Muscle of back (tissue), 11 donors: ENCODE data around the gene OR10H5. TPM values are rescaled to one million over a fixed set of nuclear protein-coding genes. Genes with fewer than 3 reads are reported as not detected.
"Not testable (repeated sequence)": the region's sequence is repeated elsewhere in the genome, so short reads cannot be mapped to it uniquely, and the experiment has no call there.

Experiments
- DNase-seq, 3 donors: peaks; one replicate each; pipeline versions ENCODE4 v3.0.0 to v3.0.0-alpha.2; 2013
- polyA plus RNA-seq, 10 donors: library from polyadenylated mRNA; unstranded; fragments of 120-200 nt; gene quantifications; one replicate each; pipeline ENCODE4 v1.2.1, GENCODE V29; 2013; ENCODE audit not compliant: insufficient read length in 10 of 10

The OR10H5 gene
- polyA plus RNA-seq, 10 donors, result 0.03 to 0.09 (median 0.04) TPM; not detected in 3

DNA sequence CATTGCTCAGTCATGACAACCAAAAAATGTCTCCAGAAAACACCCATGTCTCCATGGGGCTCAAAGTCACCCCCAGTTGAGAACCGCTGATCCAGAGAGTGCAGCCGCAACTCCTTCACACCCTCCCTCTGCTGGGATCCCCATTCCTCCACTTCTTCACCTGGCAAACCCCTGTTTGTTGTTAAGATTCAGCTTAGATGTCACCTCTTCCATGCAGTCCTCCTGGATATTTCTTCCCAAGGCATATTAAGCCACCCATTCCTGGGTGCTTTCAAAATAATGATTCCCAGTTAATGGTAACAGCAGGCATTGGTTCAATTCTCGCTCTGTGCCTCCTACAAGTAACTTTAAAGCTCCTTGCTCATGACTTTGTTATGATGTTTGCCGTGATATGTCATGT, 24.0 kb downstream of the OR10H5 start:
- DNase-seq, result no peak

DNA sequence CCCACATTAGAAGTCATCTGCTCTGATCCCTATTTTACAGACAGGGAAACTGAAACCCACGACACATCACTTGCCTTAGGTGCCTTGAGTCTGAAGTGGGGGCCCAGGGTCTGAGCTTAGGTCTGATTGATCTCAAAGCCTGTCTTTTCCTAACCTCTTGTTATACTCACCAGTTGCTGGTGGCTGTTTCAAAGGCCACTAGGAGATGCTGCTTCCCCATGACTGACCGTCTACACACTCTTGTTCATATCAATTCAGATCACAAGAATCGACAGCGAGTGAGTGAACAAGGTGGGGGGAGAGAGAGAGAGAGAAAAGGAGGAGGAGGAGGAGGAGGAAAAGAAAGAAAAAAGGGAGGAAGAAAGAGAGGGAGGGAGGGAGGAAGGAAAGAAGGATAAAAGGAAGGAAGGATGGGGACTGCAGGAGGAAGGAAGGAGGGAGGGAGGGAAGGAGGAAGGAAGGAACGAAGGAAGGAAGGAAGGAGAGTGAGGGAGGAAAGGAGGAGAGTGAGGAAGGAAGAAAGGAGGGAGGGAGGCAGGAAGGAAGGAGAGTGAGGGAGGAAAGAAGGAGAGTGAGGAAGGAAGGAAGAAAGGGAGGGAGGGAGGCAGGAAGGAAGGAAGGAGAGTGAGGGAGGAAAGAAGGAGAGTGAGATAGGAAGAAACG, 24.7 kb downstream of the OR10H5 start:
- peak in 1 of 3 donors; percentile 9 for DNase-seq

DNA sequence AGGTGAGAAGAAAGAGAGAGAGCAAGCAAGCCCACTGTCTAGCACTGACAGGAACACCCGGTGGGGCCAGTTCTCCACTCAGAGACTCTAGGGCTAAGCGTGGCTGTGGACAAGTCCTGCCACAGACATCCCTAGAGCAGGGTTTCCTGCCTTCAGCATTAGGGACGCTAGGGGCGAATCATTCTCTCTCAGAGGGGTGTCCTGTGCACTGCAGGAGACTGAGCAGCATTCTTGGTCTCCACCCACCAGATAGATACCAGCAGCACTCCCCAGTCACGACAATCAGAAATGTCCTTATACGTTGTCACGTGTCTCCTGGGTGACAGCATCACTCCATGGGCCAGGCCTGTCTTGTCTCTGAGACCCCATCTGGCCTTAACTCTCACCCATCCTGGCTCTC, 26.5 kb downstream of the OR10H5 start:
- no peak for DNase-seq

DNA sequence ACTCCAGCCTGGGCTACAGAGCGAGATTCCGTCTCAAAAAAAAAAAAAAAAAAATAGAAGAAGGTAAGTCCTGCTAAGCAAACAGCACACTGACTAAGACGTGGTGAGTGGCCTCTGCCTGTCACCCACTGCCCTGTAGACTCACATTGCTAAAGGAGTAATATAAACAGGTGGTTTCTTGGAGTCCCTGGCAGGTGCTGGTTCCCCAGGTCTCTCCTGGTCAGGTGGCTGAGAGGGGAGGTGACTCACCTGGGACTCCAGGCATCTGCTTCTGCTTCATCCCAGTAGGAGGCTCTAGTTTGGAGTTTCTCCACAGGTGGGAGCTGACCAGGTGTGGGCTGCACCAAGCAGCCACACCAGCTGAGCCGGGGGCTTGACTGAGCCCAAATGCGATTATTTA, 27.8 kb downstream of the OR10H5 start, which contains the start of gene OR10H1:
Gene OR10H1 (minus strand): TSS at position 359 of the 400 bp plus-strand sequence. CDS start 7,627 bp downstream, outside the sequence.
- no peak for DNase-seq

DNA sequence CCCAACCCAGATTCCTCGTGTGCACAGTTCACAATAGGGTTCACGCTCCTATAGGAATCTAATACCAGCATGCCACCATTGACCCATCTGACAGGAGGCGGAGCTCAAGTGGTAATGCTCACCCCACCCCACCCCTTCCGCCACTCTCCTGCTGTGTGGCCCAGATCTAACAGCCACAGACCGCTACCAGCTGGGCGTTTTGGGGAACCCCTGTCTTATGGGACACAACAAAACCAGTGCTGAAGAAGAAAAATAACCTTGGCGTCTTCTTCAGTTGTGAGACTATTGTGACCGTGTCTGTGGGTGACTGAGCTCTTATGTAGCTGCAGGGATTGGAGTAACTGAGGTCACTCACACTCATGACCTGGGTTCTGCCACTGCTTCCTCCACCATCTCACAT, 33.2 kb downstream of the OR10H5 start:
- no peak for DNase-seq

DNA sequence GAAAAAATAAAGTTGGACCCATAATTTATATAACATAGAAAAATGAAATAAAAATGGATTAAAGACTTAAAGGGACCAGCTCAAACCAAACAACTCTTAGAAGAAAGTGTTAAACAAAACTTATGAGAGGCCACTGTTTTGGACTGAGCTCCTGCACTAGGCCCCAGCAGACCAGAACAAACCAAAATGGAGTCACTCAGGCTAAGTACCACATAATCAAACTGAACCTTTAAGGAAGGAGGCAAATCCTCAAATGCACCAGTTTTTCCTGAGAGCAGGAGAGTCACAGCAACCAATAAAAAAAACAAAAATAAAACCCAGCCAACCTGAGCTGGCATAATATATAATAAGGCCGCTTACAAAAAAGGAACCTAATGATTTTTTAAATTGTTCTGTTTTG, 38.3 kb downstream of the OR10H5 start:
- DNase-seq, result no peak

DNA sequence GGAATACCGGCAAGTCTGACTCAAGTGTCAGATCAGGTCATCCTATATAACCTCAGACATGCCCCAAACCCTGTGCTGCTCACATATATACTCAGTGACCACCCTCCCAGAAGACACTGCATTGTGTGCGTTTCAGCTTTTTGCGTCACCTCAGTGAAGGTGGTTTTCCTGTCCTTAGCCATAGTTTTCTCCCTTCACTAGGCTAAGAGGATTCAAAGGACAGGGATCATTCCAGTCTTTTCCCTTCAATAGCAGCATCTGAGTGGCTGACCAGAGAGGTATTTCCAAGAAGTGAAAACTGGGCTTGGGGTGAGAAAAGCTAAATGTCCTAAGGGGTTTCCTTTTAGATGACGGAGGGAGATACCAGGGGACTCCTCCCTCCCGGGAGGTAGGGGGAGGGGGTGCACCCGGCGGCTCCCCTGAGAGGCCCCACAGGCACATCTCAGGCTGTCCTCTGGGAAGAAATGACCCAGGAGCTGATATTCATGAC, 40.7 kb downstream of the OR10H5 start:
- no peak for DNase-seq

DNA sequence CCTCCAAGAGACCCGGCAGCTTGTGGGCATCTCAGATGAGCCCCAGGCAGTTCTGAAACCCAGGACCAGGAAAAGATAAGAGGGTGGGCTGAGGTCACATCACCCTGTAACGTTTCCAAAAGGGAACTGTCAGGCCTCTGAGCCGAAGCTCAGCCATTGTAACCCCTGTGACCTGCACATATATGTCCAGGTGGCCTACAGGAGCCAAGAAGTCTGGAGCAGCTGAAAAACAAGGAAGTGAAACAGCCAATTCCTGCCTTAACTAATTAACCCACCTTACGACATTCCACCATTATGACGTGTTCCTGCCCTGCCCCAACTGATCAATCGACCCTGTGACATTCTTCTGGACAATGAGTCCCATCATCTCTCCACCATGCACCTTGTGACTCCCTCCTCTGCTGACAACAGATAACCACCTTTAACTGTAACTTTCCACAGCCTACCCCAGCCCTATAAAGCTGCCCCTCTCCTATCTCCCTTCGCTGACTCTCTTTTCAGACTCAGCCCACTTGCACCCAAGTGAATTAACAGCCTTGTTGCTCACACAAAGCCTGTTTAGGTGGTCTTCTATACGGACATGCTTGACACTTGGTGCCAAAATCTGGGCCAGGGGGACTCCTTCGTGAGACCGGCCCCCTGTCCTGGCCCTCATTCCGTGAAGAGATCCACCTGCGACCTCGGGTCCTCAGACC, 41.3 kb downstream of the OR10H5 start:
- DNase-seq, result not testable (repeated sequence)

DNA sequence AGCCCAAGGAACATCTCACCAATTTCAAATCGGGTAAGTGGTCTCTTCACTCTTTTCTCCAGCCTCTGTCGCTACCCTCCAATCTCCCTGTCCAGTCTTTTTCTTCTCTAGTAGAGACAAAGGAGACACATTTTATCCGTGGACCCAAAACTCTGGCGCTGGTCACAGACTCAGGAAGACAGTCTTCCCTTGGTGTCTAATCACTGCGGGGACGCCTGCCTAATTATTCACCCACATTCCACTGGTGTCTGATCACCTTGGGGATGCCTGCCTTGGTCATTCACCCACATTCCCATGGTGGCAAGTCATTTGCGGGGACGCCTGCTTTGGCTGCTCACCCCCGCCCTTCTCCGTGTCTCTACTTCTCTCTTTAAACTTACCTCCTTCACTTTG, 41.8 kb downstream of the OR10H5 start:
- no peak for DNase-seq

DNA sequence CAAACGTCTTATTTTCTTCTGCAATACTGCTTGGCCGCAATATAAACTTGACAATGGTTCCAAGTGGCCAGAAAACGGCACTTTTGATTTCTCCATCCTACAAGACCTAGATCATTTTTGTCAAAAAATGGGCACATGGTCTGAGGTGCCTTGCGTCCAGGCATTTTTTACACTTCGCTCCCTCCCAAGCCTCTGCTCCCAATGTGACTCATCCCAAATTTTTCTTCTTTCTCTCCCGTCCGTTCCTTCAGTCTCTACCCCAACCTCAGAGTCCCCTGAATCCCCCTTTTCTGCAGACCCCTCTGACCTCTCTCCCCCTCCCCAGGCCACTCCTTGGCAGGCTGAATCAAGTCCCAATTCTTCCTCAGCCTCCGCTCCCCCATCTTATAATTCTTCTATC, 42.3 kb downstream of the OR10H5 start:
- DNase-seq, result no peak

DNA sequence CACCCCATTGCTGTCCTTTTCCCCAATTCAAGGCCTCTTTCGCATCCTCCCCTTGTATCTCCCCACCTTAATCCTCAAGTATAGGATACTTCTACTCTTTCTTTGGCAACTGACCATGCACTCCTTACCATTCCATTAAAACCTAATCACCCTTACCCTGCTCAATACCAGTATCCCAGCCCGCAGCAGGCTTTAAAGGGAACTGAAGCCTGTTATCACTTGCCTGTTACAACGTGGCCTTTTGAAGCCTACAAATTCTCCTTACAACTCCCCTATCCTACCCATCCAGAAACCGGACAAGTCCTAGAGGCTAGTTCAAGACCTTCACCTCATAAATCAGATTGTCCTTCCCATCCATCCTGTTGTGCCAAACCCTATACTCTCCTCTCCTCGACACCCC, 44.2 kb downstream of the OR10H5 start:
- DNase-seq, result no peak

DNA sequence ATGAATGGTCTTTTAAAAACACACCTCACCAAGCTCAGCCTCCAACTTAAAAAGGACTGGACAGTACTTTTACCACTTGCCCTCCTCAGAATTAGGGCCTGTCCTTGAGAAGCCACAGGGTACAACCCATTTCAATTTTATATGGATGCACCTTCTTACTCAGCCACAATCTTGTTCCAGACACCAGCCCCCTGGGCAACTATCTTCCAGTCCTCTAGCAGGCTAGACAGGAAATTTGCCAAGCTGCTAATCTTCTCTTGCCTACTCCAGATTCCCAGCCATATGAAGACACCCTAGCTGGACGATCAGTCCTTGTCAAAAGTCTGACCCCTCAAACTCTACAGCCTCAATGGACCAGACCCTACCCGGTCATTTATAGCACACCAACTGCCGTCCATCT, 46.8 kb downstream of the OR10H5 start:
- not testable (repeated sequence) for DNase-seq

DNA sequence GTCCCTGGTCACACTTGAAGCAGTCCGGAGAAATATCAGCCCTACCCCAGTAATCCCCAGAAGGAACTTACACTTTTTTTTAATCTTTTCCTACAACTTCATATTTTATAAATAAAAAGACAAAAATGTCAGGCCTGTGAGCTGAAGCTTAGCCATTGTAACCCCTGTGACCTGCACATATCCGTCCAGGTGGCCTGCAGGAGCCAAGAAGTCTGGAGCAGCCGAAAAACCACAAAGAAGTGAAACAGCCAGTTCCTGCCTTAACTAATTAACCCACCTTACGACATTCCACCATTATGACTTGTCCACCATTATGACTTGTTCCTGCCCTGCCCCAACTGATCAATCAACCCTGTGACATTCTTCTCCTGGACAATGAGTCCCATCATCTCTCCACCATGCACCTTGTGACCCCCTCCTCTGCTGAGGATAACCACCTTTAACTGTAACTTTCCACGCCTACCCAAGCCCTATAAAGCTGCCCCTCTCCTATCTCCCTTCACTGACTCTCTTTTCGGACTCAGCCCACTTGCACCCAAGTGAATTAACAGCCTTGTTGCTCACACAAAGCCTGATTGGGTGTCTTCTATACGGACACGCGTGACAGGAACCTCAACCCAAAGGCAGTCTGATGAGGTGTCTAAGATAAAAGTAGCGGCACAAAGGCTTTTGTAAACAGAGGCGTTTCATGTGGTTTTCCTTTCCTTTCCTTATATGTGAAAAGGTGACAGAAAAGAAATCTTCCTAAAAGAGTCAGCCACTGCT, 48.3 kb downstream of the OR10H5 start:
- DNase-seq, result not testable (repeated sequence)

DNA sequence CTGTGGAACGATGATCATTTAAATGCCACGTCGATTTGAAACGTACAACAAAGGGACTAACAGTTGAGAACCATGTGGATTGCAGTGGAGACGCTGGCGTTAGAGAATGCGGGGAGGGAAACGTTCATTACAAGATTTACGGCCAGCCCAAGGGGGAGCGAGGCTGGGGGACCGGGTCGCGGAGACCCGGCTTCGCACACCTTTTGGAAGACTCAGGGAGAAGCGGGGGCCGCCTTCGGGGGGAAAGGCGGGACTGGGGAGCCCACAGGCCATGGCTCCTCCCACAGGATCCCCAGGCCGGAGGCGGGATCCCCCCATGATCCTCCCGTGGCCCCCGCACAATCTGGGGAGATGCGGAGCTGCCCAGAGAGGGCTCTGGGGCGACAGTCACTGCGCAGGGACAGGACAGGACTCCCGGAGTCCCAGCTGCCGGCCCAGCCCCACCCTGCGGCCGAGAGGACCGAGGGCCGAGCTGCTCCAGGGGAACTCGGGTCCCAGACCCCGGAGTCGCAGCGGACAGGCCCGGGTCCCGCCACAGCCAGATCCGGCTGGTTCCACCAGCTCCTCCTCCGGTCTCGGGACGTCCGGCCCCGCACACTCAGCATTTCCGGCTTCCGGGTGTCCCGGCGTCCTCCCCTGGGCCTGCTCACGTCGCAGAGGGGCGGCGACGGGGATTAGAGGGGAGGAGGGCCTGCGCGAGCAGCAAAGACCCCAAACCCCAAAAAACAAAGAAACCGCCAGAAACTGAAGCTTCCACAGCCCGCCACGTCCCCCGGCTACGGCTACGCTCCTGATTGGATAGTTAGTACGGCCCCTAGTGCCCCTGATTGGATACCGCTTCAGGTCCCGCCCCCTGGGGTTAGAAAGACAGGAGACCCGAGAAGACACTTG, 49.1 kb downstream of the OR10H5 start:
- peak; percentile 99 for DNase-seq

DNA sequence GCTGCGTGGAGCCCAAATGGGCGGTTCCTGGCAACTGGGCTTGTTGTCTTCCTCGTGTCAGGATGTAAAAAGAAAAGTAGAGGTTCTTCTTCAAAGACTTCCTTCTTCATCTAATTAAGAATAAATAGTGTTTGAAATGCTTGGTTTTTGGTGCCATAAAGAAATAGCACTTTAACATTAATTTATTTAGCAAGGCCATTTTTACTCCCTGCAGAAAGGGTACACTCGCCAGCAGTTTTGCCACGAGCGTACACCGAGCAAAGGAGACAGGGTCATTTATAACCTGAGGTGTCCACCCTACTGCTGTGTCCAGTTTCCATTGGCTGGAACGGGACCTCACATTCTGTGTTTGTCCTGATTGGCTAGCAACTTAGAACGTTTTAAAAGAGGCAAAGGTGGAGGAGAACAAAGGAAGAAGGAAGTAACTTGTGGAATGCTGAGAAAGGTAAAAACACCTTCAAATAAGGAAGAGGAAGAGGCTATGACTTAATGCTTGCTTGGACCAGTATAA, 49.8 kb downstream of the OR10H5 start:
- DNase-seq, result no peak

DNA sequence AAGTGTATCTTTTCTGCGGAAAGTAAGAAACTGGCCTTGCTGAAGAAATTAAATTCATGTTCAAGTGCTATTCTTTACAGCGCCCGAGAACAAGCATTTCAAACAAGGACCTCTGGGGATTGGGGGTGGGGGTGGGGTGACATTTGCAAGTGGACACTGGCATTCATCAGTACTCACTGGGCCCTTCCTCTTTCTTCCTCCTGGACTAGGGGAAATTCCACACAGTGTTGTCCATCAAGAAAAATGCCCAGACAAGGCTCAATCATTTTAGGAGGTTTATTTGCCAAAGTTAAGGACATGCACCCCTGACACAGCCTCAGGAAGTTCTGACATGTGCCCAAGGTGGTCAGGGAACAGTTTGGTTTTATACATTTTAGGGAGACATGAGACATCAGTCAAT, 50.9 kb downstream of the OR10H5 start:
- no peak for DNase-seq

DNA sequence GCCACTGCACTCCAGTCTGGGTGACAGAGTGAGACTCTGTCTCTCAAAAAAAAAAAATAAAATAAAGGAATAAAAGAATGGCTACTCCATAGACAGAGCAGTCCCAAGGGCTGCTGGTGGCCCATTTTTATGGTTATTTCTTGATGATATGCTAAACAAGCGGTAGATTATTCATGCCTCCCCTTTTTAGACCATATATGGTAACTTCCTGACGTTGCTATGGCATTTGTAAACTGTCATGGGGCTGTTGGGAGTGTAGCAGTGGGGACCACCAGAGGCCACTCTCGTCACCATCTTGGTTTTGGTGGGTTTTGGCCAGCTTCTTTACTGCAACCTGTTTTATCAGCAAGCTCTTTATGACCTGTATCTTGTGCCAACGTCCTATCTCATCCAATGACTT, 52.4 kb downstream of the OR10H5 start:
- not testable (repeated sequence) for DNase-seq

DNA sequence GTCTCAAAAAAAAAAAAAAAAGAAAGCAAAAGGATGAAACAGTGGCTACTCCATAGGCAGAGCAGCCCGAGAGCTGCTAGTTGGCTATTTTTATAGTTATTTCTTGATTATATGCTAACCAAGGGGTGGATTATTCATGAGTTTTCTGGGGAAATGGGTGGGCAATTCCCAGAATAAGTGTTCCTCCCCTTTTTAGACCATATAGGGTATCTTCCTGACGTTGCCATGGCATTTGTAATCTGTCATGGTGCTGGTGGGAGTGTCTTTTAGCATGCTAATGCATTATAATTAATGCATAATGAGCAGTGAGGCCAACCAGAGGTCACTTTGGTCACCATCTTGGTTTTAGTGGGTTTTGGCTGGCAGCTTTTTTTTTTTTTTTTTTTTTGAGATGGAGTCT, 53.4 kb downstream of the OR10H5 start:
- DNase-seq, result no peak

DNA sequence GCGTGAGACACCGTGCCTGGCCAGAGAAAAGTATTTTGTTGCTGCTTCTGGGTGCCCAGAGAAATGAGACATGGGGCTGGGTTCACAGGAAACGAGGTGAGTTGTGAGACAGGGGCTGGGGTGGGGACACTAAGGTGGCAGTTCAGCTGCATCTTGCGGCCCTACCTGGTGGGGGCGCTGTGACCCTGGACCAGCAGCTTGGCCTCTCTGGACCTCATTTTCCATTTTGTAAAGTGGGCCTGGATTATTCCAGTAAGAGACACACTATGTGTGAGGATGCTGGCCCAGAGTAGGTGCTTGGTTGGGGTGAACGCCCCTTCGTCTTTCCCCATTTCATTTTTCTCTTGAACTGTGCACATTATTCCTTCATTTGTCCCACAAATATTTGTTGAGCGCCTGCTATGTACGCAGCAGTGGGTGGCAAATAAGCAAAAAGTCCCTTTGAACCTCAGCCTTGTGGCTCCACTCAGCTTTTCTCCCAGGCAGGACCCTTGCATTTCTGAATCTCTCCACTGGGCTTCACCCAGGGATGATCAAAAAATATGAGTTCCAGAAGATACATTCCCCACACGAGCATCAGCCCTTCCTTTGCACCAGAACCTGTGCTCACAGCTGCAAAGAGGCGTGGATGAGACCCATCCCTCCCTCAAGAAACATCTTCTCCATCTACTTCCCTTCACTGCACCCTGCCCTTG, 54.6 kb downstream of the OR10H5 start:
- DNase-seq, result no peak

DNA sequence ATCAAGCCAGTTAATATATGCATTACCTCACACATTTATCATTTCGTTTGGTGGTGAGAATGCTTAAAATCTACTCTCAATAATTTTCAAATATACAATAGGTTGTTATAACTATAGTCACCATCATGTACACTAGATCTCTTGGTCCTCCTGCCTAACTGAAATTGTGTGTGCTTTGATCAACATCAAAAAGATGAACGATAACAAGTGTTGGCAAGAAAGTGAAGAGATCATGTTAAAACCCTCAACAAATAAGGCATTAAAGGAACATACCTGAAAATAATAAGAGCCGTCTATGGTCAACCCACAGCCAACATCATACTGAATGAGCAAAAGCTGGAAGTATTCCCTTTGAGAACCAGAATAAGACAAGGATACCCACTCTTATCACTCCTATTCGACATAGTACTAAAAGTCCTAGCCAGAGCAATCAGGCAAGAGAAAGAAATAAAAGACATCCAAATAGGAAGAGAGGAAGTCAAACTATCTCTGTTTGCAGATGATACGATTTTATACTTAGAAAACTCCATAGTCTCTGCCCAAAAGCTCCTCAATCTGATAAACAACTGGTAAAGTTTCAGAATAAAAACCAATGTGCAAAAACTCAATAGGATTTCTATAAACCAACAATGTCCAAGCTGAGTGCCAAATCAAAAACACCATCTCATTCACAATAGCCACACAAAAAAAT, 55.9 kb downstream of the OR10H5 start:
- DNase-seq, result no peak
